IPS-18a (cell line): ENCODE data around the gene RAPGEF4.

Experiments used
- H3K27ac ChIP-seq: one replicate; pipeline ENCODE4 v1.5.1; 2013; ENCODE audit warnings: low read length
- H3K27me3 ChIP-seq: one replicate; pipeline ENCODE4 v1.6.1; 2013; ENCODE audit warnings: mild to moderate bottlenecking, low read length; ENCODE audit not compliant: control insufficient read depth, insufficient read depth
- H3K36me3 ChIP-seq: one replicate; pipeline ENCODE4 v1.6.1; 2013; ENCODE audit warnings: low read depth, low read length; ENCODE audit not compliant: control insufficient read depth
- H3K4me1 ChIP-seq: one replicate; pipeline ENCODE4 v1.6.1; 2013; ENCODE audit warnings: low read depth, low read length; ENCODE audit not compliant: control insufficient read depth
- H3K4me3 ChIP-seq: one replicate; pipeline ENCODE4 v1.5.1; 2013; ENCODE audit warnings: low read length
- H3K9ac ChIP-seq: one replicate; pipeline ENCODE4 v1.6.1; 2013; ENCODE audit warnings: mild to moderate bottlenecking, low read length, moderate library complexity
- H3K9me3 ChIP-seq: one replicate; pipeline ENCODE4 v1.6.1; 2013; ENCODE audit warnings: low read depth, low read length; ENCODE audit not compliant: control insufficient read depth

Gene RAPGEF4

GRCh38 chr2:172894689-172895387, 159.2 kb downstream of the RAPGEF4 start:
- H3K9ac ChIP-seq, result no peak overlapping the region
- H3K27ac ChIP-seq, result no peak overlapping the region
- H3K9me3 ChIP-seq, result no peaks in the 10 kb centered on the region
- H3K27me3 ChIP-seq, result no peaks in the 10 kb centered on the region
- no peaks in the 10 kb centered on the region for H3K36me3 ChIP-seq
- no peak overlapping the region for H3K4me3 ChIP-seq
- H3K4me1 ChIP-seq, result no peaks in the 10 kb centered on the region

- Histone ChIP-seq H3K27ac (no peak overlapping the region), H3K9me3 (no peaks in the 10 kb centered on the region), H3K27me3 (no peaks in the 10 kb centered on the region), H3K9ac (no peak overlapping the region), H3K4me3 (no peak overlapping the region), H3K36me3 (no peaks in the 10 kb centered on the region), H3K4me1 (no peaks in the 10 kb centered on the region)
Observed at GRCh38 chr2:172896661-172897081, 161.0 kb downstream of the RAPGEF4 start.

DNA sequence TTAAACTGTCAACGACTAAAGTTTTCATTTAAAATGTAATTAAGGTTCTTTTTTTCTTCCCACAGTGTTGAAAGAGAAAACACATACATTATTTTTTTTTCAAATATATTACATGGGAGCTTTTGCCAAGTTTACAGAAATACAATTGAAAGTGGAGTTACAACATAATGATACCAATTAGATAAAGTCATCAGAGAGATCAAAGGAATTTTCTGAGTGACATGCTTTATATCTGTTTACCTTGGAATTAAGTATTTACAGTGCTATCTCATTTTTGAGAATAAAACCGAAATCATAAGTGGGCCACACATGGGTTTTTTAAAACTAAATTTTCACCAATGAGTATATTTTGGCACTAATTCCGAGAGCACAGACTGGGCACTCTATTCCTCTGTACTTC, 165.2 kb downstream of the RAPGEF4 start:
- Histone ChIP-seq H3K9ac (no peak overlapping the region), H3K27me3 (no peaks in the 10 kb centered on the region), H3K9me3 (no peaks in the 10 kb centered on the region), H3K27ac (no peak overlapping the region), H3K4me1 (peaks cover 5% of the 10 kb centered on the region), H3K36me3 (no peaks in the 10 kb centered on the region), H3K4me3 (no peak overlapping the region)

- no peaks in the 10 kb centered on the region for H3K9me3 ChIP-seq
- H3K4me3 ChIP-seq, result no peak overlapping the region
- H3K4me1 ChIP-seq, result peaks cover 11% of the 10 kb centered on the region
- no peak overlapping the region for H3K9ac ChIP-seq
- no peaks in the 10 kb centered on the region for H3K27me3 ChIP-seq
- H3K27ac ChIP-seq, result no peak overlapping the region
- H3K36me3 ChIP-seq, result no peaks in the 10 kb centered on the region
Observed at GRCh38 chr2:172901913-172902312, 166.3 kb downstream of the RAPGEF4 start.

- H3K4me1 ChIP-seq, result peaks cover 11% of the 10 kb centered on the region
- no peaks in the 10 kb centered on the region for H3K27me3 ChIP-seq
- H3K4me3 ChIP-seq, result no peak overlapping the region
- H3K27ac ChIP-seq, result no peak overlapping the region
- no peak overlapping the region for H3K9ac ChIP-seq
- H3K9me3 ChIP-seq, result no peaks in the 10 kb centered on the region
- no peaks in the 10 kb centered on the region for H3K36me3 ChIP-seq
Observed at GRCh38 chr2:172904236-172904635, 168.6 kb downstream of the RAPGEF4 start.

- H3K4me1 ChIP-seq, result peaks cover 11% of the 10 kb centered on the region
- no peaks in the 10 kb centered on the region for H3K36me3 ChIP-seq
- H3K27ac ChIP-seq, result no peak overlapping the region
- no peaks in the 10 kb centered on the region for H3K27me3 ChIP-seq
- no peaks in the 10 kb centered on the region for H3K9me3 ChIP-seq
- no peak overlapping the region for H3K4me3 ChIP-seq
- no peak overlapping the region for H3K9ac ChIP-seq
Observed at GRCh38 chr2:172905937-172906811, 170.5 kb downstream of the RAPGEF4 start.

GRCh38 chr2:172908275-172908674, 172.6 kb downstream of the RAPGEF4 start:
- Histone ChIP-seq H3K9ac (no peak overlapping the region), H3K27me3 (no peaks in the 10 kb centered on the region), H3K27ac (no peak overlapping the region), H3K9me3 (no peaks in the 10 kb centered on the region), H3K4me3 (no peak overlapping the region), H3K4me1 (peaks cover 11% of the 10 kb centered on the region), H3K36me3 (no peaks in the 10 kb centered on the region)

DNA sequence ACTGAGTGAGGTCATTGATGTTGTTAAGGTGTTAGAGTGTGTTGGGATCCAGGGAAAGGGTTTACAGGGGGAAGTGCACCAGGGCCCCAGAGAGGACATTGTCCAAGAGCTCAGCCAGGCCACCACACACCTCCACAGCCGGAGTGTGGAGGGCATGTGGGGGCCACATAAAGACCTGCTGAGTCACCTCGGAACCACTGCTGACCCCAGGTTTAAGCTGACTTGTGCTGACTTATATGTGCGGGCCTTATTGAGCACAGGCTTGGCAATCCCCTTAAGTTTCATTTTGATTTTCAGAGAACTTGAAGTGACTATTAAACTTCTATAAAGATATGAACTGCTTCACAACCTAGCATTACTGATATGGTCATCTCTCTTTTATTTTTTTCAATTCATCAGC, 173.8 kb downstream of the RAPGEF4 start:
- peaks cover 11% of the 10 kb centered on the region for H3K4me1 ChIP-seq
- no peaks in the 10 kb centered on the region for H3K36me3 ChIP-seq
- no peak overlapping the region for H3K9ac ChIP-seq
- no peaks in the 10 kb centered on the region for H3K27me3 ChIP-seq
- no peak overlapping the region for H3K27ac ChIP-seq
- H3K4me3 ChIP-seq, result no peak overlapping the region
- H3K9me3 ChIP-seq, result no peaks in the 10 kb centered on the region

- no peaks in the 10 kb centered on the region for H3K36me3 ChIP-seq
- H3K9me3 ChIP-seq, result no peaks in the 10 kb centered on the region
- no peak overlapping the region for H3K27ac ChIP-seq
Observed at GRCh38 chr2:172912266-172912665, 176.6 kb downstream of the RAPGEF4 start.

GRCh38 chr2:172914341-172915008, 178.8 kb downstream of the RAPGEF4 start:
- no peak overlapping the region for H3K9ac ChIP-seq
- no peaks in the 10 kb centered on the region for H3K4me1 ChIP-seq
- H3K27ac ChIP-seq, result no peak overlapping the region
- H3K4me3 ChIP-seq, result no peak overlapping the region
- no peaks in the 10 kb centered on the region for H3K27me3 ChIP-seq
- H3K9me3 ChIP-seq, result no peaks in the 10 kb centered on the region
- no peaks in the 10 kb centered on the region for H3K36me3 ChIP-seq

More at GRCh38 chr2:172912266-172912665, 176.6 kb downstream of the RAPGEF4 start:
- H3K4me3 ChIP-seq, result no peak overlapping the region
- no peaks in the 10 kb centered on the region for H3K27me3 ChIP-seq
- no peak overlapping the region for H3K9ac ChIP-seq
- no peaks in the 10 kb centered on the region for H3K4me1 ChIP-seq

DNA sequence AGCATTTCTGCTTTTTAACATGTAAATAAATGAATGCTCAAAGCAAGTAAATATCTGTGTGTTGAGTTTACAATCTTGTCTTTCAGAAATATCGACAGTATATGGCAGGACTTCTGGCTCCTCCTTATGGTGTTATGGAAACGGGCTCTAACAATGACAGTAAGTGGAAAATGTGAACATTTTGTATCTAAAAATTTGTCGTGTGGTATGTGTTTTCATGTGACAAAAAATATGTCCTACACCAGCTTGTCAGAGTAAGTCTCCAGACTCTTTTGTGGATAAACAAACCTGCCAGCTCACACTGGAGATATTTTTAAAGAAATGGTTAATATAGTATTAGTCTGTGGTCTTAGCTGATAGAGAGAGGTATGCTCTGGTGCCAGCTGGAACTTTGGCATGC, 182.1 kb downstream of the RAPGEF4 start:
- H3K4me1 ChIP-seq, result no peaks in the 10 kb centered on the region
- no peak overlapping the region for H3K27ac ChIP-seq
- no peaks in the 10 kb centered on the region for H3K27me3 ChIP-seq

More for the DNA sequence above, 182.1 kb downstream of the RAPGEF4 start:
- H3K9ac ChIP-seq, result no peak overlapping the region
- no peaks in the 10 kb centered on the region for H3K36me3 ChIP-seq
- no peak overlapping the region for H3K4me3 ChIP-seq
- no peaks in the 10 kb centered on the region for H3K9me3 ChIP-seq
